Stimulated activated CD8-positive, alpha-beta memory T cell treated with anti-CD3 and anti-CD28 coated beads, Interleukin-15, amount 100 ng/mL, for 24 hours (primary cell): ENCODE data around the gene LYRM1.
"Not testable (repeated sequence)": the region's sequence is repeated elsewhere in the genome, so short reads cannot be mapped to it uniquely, and the experiment has no call there.

Experiments used
- DNase-seq: peaks from one replicate; pipeline ENCODE4 v3.0.0-alpha.2; 2020; ENCODE audit warnings: low read depth

LYRM1 gene, protein sequence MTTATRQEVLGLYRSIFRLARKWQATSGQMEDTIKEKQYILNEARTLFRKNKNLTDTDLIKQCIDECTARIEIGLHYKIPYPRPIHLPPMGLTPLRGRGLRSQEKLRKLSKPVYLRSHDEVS

DNA sequence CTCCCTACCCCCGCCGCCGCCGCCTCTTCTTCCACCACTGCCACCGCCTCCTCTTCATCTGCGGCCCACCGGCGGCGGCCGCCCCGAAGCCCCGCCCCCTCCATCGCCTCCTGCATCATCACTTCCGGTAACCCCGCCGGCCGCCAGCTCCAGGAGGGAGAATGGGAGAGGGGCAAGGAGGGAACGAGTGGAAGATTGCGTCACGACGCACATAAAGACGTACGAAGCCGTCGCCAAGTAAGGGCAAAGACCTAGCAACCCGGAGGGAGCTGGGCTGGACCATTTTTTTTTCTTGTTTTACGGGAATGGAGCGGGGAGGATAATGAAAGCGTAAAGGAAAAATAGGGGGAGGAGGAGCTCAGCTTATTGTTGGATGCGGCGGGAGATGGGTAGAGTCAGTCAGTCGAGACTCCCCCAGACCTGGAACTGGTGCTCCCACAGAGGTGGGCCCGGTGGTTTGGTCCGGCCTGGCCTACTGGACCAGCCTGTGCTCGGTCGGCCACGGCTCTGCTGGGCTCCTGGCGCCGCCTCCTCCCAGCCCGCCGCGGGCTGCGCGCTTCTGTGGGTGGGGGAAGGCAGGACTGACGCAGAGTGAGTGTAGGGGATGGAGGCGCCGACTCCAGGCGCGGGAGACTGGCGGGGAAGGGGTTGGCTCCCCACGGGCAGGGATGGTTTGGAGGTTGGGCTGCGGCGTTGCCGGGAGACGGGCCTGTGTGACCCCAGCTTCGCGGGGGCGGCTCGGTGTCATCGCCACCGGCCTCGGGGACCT is at the start of gene LYRM1, which contains the start of gene DCUN1D3:
Gene LYRM1, plus strand, starts transcription at position 473 of the 769 bp plus-strand sequence. CDS start 14,785 bp downstream, outside the sequence.
Gene DCUN1D3, minus strand, starts transcription at position 60 of the 769 bp plus-strand sequence. CDS start 37,820 bp downstream, outside the sequence.
- DNase-seq: peak; percentile 78

DNA sequence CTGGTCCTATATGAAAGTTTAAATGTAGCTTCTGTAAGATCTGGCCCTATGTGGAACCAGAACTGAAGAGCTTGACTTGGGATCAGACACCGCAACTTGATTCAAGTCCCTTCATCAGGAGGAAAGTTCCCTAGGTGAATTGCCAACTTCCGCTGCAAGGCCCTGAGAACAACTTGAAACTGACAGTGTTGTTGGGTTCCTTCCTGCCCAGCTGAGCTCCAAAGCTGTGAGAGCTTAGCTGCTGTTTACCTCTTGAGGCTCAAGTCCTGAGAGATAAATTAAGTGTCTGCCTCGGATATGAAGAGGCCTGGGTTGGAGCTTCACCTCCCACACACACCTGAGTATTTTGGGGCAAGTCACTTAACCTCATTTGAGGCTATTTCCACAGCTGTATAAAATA is 49.6 kb upstream of the LYRM1 start:
- no peak for DNase-seq

DNA sequence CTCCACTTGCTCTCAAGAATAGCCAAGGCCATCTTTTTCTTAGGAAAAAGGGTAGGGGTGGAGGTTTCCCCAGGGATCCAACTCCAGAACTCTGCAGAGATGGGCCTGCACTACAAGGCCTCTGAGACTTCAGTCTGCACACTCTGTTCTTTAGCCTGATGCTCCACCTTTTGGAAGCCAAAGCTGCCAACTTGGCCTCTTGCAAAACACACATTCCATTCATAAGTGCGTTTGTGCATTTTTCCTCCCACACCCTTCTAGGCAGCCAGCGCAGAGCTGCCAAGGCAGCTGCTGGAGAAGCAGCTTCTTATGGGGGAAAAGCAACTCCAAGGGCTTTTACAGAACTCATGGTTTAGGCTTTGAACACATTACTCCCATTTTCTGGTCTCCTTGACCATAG is 49.0 kb upstream of the LYRM1 start:
- DNase-seq: no peak

GRCh38 chr16:20853143-20853542 is 47.4 kb upstream of the LYRM1 start:
- no peak for DNase-seq

- no peak for DNase-seq
These were observed 46.5 kb upstream of the LYRM1 start for GRCh38 chr16:20853981-20854620.

DNA sequence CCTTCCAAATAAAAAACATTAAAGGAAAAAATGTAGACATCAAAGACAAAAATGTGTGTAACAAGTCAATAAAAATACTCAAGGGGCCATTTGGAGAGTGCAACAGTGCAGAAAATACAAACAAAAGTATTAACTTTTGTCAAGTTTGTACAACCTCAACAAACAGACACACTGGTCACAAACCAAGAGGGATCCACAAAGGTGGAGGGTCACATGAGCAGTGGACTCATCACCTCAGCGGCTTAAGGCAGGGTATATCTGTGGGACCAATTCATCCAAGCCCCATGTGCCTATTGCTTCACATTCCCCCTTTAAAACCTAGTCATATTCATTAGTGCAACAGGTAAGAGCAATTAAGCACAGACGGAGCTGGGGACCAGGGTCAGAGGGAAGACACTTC is 45.6 kb upstream of the LYRM1 start:
- DNase-seq: no peak

DNA sequence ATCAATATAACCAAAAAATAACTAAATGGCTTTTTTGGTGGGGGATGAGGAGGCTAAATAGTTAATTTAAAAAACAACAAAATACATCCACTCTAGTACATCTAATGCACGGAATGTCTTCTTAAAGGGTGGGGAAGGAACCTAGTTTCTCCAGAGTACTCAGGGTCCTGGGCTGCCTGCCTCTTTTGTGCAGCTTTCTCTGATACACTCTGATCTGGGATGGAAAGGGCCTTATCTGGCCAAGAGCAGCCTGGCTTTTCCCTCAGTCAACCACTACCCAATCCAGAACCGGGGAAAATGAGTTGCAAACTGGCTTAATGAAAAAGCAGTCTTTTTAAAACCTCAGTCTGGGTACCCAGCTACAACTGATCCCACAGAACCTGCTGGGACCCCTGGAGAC is 43.3 kb upstream of the LYRM1 start:
- DNase-seq: no peak

DNA sequence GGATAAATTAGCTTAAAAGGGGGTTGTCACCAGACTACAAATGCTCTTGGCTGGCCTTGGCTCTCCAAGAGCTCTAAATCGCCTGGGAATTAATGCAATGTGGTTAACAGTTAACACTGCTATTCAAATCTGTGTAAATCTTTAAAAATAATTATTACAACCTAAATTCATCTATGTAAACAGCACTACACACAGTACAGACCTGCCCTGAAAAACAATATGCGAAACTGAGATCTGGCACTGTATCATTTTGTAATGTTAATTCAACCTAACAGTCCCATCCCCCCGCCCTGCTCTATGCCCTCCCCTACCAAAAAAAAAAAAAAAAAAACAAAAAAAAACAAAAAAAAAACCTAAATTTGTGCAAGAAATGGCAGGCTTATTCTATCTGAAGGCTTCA is 41.3 kb upstream of the LYRM1 start:
- no peak for DNase-seq

DNA sequence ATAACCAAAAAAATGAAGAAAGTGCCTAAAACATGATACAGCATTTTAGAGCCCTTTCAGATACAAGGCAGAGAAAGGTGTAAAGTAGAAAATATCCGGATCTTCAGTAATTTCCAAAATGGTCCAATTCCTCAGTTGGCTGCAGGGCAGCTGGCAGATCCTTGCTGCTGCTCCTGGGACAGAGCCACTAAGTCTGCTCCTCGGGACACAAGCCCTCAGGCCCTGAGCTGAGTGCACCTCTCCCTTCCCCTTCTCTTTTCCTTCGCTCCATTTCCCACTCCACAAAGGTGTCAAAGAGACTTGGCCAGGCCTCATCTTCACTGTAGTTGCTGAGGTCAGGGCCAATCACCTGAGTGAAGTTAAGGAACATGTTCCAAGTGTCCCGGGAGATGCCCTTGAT is 40.9 kb upstream of the LYRM1 start:
- no peak for DNase-seq

DNA sequence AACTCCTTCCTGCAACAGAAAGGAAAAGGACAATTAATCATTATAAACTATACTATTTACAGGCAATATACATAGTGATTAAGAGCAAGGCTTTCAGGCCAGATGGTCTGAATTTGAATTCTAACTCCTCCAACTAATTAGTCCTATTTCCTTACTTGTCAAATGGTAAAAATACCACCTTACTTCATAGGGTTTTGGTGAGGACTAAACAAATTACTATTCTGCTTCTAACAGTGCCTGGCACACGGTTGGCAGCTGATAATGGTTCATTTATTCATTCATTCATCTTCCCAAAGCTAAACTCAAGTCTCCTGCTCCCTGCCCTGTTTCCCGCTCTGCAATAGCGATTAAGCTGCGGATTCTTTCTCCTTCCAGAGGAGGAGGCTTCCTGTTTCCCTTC is 40.2 kb upstream of the LYRM1 start:
- DNase-seq: no peak

GRCh38 chr16:20860995-20861394 is 39.6 kb upstream of the LYRM1 start:
- DNase-seq: not testable (repeated sequence)

GRCh38 chr16:20862162-20862960 is 38.2 kb upstream of the LYRM1 start:
- DNase-seq: no peak

- not testable (repeated sequence) for DNase-seq
These were observed 36.2 kb upstream of the LYRM1 start for GRCh38 chr16:20864376-20864775.

DNA sequence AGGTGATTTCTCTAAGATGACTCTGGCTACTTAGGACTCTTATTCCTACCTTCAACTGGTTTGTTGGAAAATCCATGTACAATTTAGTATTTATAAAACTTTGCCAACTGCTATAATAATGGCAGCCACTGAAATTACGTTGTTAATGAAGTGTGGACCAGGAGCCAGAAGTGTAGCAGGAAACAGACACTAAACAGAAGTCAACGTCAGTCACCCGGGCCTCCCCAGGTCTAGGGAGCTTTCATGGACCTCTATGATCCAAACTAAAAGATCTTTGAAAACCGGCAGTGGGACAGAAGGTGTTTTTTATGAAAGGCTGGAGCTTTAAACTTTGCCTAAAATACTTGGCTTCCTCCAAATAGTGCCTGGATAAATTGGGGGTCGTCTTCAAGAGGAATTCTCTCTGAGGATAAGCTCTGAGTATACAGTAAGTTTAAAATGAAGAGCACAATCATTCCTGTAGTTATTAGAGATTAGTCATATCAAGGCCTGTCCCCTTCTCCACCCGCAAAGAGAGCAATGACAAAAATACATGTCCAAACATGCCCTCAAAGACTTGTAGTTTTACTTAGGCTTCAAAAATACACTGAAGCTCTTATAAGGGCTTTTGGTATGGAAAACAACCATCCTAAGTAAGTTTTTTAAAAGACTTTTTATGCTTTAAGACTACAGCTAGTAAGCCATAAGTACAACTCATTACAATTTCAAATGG is 35.0 kb upstream of the LYRM1 start:
- no peak for DNase-seq

DNA sequence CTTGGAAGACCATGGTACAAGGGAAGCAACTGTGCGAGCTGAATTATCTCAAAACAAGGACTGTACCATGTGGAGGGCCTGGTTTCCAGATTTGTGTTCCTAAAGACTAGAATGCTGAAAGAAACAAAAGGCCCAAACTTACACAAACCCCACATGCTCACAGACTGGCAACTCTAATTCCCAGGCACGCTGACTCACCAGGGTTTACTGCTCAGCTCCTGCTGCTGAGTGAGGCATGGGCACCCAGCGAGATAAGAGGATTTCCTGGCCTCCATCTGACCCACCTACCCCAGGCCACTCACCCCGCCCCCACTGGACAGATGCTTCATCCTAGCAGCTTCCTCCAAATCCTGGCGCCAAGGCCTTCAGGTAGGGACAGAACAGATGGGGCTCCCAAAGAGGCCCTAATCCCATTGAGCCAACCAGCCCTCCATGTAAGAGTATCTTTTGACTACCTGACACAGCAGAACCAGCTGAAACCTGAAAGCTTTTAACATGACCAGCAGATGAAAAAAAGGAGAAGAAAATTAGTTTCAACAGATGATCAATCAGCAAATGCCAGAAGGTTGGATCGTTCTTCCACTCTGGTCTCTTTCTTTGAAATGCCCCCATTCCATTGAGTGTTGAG is 34.3 kb upstream of the LYRM1 start:
- DNase-seq: no peak

DNA sequence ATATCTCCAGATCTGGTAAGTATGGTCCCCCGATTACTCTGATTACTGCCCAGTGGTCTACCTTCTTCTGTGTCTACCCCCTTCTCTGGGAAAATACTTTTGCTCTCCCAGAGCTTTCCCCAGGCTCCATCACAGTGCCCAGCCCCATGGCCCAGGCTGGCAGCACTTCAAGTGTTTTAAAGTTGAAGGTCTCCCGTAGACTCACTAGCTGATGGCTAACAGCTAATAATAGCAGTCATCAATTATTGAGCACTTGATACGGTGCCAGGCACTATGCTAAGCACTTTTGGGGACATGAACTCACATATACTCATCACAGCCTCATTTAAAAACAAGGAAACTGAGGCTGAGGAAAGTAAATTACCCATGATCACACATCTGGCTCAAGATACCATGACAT is 33.8 kb upstream of the LYRM1 start:
- DNase-seq: no peak

DNA sequence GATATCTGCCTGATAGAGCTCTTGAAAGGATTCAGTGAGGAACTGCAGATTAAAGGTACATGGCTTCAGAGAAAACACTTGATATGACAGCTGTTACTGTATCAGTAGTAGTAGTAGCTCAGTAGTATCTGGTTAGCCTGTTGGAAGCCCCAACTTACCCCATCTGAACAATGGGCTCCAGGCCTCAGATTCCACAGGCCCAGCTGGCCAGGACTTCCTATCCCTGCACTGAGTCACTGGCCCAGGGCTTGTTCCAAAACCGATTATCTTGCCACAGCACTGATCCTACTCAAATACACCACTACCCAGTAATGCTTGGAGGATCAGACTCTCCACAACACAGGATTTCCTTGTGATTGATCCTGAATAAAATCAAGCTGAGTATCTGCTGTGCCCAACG is 33.0 kb upstream of the LYRM1 start:
- no peak for DNase-seq

DNA sequence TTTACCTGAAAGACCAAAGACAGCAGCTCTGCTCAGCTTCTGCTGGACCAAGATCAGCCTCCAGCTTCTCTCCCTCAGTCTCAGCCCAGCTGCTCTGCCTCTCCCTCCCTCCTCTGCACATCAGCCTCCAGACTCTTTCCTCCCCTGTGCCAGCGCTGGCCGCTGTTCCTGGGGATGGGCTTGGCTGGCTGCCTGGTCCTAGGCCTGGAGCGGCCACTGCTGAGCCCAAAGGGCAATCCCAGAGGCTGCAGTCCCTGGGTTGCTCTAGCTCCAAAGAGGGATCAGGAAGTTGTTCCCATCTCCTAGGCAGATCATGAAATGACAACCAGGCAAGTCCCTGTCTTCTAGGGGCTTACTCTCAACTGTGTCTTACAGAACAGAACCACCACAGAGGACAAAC is 31.7 kb upstream of the LYRM1 start:
- no peak for DNase-seq

DNA sequence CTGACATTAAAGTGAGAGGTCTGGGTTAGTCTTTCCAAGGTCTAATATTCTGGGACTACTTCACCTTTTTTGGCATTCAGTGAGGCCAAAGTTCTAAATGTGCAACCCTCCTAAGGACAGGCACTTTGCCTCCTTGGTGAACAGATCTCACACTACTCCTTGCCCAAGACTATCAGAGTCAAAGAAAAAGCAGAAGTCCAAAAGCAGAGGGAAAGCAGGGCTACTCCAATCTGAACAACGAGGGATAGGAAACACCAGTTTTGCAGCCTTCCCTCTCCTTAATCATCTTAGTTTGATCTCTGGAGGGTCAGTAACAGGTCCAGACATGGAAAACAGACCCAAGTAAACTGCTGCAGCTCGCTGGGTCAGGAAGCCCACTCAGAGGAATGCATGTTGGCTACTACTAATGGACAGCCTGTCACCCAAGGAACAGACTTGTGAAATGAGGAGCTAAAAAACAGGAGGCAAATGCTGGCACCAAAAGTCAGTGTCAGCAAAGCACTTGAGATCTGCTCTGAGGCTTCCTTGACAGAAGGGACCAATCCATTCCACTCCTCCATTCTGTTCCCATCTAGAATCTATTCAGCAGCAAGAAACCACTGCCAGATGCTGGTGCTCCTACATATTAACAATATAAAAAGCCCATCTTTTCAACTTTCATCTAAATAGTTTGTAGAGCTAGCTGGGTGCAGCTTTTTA is 30.3 kb upstream of the LYRM1 start:
- DNase-seq: no peak

DNA sequence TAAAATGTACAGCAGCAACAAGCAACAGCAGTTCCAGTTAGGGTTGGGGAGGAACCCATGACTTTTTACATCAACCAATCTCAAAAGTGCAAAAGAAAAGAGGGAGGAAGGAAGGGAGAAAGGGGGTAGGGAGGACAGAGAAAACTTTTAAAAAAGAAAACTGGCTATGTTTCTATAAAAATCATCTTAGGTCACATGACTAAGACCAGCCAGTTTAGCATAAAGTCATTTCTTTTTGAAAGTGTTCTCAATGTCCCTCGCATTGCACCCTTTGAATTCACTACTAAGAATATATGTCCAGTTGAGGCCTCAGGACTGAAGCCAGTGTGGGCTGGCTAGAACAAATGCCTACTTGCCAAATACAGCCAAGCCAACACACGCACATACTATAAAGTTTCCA is 29.3 kb upstream of the LYRM1 start:
- DNase-seq: no peak
